SHP77 (cell line): ENCODE results near the gene RELCH.

Experiments
- DNase-seq, 2 experiments: peaks; one replicate each; lab custom pipeline; 2025; lab: John Stamatoyannopoulos, UW

RELCH gene

DNA sequence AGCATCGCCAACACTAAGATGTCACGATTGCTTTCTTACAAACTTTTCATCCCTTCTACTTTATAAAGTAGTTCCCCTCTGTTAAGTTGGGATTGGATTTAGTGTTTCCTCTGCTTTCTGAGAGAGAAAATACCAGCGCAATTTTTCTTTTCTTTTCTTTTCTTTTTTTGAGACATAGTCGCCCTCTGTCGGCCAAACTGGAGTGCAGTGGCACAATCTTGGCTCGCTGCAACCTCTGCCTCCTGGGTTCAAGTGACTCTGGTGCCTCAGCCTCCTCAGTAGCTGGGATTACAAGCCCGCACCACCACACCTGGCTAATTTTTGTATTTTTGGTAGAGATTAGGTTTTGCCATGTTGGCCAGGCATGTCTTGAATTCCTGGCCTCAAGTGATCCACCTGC, 9.0 kb downstream of the RELCH start:
- DNase-seq: no peak

DNA sequence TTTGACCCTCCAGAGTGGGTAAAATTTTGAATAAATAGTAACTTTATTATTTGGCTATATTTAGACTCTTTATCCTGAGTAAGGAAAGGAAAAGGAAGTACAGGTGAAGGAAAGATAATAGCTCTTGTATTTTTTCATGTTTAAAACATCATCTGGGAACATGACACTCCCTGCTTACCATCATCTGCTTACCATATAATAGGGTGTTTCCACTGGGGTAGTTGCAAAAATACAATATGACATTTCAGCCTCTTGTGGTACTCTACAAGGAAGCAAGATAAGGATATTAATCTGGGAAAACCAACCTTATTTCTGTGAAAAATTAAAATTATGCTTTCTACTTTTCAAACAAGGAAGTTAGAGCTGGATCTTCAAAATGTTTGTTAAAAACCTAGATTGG, 9.9 kb downstream of the RELCH start:
- no peak for DNase-seq

DNA sequence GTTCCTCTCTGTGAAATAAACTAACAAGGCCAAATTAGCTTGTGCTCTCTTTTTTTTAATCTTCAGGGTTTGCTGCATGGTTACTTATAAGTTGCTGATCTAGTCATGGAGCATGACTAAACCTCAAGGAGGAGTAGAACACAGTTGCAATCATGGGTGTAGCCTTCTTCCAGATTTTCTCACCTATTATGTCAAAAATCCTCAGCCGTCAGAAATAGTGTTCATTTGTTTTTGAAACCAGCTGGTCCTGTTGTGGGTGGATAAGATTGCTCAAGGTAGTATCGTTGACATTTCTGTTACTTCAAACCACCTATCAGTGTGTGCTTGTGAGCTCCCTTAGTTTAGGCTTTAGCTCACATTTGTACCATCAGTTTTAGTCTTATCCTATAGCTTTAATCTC, 11.2 kb downstream of the RELCH start:
- DNase-seq: no peak

GRCh38 chr18:62199629-62200028, 12.6 kb downstream of the RELCH start:
- no peak for DNase-seq

- DNase-seq: no peak
These were observed 13.3 kb downstream of the RELCH start for GRCh38 chr18:62200121-62200914.

DNA sequence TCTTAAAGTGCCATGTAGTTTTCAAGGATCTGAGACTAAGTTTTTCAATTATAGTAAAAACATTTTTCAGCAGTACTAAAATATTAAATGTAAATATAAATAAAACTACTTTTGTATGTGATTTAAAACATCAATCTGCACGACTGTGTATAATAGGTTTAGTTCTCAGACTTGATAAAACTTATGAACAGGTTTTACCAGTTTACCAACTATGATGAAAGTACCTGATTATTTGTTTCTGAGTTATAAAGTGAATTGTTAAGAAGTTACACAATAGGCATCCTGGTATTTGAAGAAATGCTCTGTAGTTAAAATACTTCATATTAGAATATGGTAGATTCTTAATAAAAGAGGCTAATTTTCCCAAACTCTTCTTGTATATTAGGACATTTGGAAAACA, 14.8 kb downstream of the RELCH start:
- DNase-seq: no peak

GRCh38 chr18:62205824-62206223, 18.8 kb downstream of the RELCH start:
- no peak for DNase-seq

GRCh38 chr18:62206593-62206992, 19.5 kb downstream of the RELCH start:
- no peak for DNase-seq

GRCh38 chr18:62209046-62209445, 22.0 kb downstream of the RELCH start:
- DNase-seq: no peak

- no peak for DNase-seq
These were observed 23.1 kb downstream of the RELCH start for GRCh38 chr18:62210138-62210537.

- DNase-seq: no peak
These were observed 24.3 kb downstream of the RELCH start for GRCh38 chr18:62211325-62211828.

- no peak for DNase-seq
These were observed 27.7 kb downstream of the RELCH start for GRCh38 chr18:62214790-62215189.

GRCh38 chr18:62224229-62224628, 37.2 kb downstream of the RELCH start:
- DNase-seq: no peak

- no peak for DNase-seq
These were observed 39.0 kb downstream of the RELCH start for GRCh38 chr18:62226047-62226446.

- DNase-seq: no peak
These were observed 49.2 kb downstream of the RELCH start for GRCh38 chr18:62236252-62236651.

GRCh38 chr18:62239475-62239874, 52.4 kb downstream of the RELCH start:
- DNase-seq: no peak

DNA sequence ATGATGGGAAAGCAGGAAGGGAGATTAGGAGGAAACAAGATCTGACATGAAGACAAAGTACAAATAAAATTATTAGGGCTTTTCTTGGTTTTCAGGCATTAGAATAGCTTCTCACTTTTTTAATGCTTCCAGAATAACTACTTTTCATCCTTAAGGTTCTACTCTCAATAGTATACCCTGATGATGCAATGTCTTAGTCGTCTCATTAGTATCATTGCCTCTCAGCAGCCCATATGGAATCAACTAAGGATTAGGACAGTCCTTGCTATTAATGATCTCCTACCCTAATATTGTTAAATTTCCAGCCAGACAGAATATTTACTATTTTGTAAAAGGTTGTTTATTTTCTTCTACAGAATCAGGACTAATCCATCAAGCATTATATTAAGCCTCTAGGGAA, 55.9 kb downstream of the RELCH start:
- DNase-seq: no peak

DNA sequence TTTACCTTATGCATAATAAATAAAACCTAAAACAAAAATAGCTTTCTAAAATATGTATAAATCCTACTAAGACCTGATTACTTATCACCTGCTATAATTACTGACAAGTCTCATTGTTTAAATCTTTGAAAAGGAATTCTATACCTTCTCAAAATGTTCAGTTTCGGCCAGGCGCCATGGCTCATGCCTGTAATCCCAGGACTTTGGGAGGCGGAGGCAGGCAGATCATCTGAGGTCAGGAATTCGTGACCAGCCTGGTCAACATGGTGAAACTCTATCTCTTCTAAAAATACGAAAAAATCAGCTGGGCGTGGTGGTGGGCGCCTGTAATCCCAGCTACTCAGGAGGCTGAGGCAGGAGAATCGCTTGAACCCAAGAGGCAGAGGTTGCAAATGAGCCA, 58.1 kb downstream of the RELCH start:
- DNase-seq: no peak

- DNase-seq: no peak
These were observed 58.6 kb downstream of the RELCH start for GRCh38 chr18:62245699-62246098.

DNA sequence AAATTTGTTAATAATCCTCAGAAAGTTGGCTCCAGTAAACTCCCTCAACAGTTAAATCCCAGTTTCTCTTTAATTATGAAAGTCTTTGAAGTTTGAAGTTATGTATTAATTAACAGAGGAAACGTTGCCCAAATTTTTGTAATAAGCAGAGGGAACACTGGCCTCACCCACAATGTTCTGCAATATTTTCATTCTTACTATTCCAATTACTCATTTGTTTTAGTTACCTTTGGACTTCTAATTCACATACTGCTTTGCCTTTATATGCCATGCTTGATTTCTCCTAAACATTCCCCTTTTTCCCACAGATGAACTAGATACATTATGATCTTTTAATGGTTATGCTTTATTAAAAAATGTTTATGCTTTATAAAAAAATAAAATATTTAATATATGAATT, 61.3 kb downstream of the RELCH start:
- DNase-seq: no peak

GRCh38 chr18:62249478-62250097, 62.5 kb downstream of the RELCH start:
- DNase-seq: peak; percentile 61 to 84

- DNase-seq: no peak
These were observed 63.4 kb downstream of the RELCH start for GRCh38 chr18:62250475-62250874.

DNA sequence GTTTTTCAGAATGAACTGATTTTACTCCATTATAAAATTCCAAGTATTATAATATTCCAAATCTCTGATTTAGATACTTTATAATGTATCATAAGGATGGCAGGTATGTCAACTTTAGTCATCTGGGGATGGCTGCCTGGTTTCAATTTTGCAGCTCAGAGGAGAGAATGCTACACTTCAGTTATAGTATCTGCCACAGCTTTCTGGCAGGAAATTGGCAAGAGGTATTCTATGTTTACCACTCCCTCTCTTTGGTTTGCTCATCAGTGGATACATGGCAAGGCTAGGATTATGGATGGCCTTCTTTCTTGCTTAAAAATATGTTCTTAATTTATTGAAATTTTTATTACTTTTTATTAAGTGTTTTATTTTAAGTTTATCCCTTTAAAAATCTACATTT, 71.0 kb downstream of the RELCH start:
- no peak for DNase-seq

DNA sequence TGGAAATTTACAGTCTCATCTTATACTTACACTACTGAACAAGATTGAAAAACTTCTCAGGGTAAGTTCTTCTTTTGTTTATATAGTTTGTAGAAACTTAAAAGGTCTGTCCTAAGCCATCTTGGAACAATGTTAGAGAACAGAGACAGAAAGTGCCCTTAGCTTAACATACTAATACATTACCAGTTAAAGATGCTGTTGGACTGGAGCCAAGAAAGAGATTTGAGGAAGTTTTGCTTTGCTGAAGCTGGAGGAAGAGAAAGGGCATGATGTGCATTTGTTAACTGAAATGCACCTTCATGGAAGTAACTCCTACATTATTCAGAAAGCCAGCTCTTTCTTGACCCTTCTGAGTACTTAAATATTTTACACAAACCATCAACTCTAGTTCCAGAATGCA, 71.6 kb downstream of the RELCH start:
- no peak for DNase-seq
